Neural crest cell (in vitro differentiated cells): ENCODE results near the gene SNX21. TPM values are rescaled to one million over a fixed set of nuclear protein-coding genes. Genes with fewer than 3 reads are reported as not detected.
"Not testable (repeated sequence)": the region's sequence is repeated elsewhere in the genome, so short reads cannot be mapped to it uniquely, and the experiment has no call there.

Experiments
- DNase-seq: peaks from one replicate; pipeline ENCODE4 v3.0.0; 2021; ENCODE audit warnings: low read depth, mixed read lengths, low spot score
- H3K27ac Mint-ChIP-seq: one replicate; pipeline ENCODE4 v1.8.0; 2021; ENCODE audit warnings: mild to moderate bottlenecking, mixed read lengths; ENCODE audit not compliant: unreplicated experiment
- H3K27me3 Mint-ChIP-seq: 2 replicates; pipeline ENCODE4 v1.8.0; 2021; ENCODE audit warnings: low read depth, mild to moderate bottlenecking, mixed read lengths
- H3K36me3 Mint-ChIP-seq: 2 replicates; pipeline ENCODE4 v1.8.0; 2021; ENCODE audit warnings: low read depth, mild to moderate bottlenecking, mixed read lengths
- H3K4me1 Mint-ChIP-seq: 2 replicates; pipeline ENCODE4 v1.8.0; 2021; ENCODE audit warnings: mixed read lengths
- H3K4me3 Mint-ChIP-seq: one replicate; pipeline ENCODE4 v1.8.0; 2021; ENCODE audit warnings: mild to moderate bottlenecking, mixed read lengths
- H3K9me3 Mint-ChIP-seq: 2 replicates; pipeline ENCODE4 v1.8.0; 2021; ENCODE audit warnings: mixed read lengths
- CTCF ChIP-seq: fragments of 200-600 bp; sonication (generic); conservative IDR thresholded peaks from 2 replicates; pipeline ENCODE4 v1.5.0; 2021; ENCODE audit warnings: antibody characterized with exemption, mild to moderate bottlenecking
- total RNA-seq: library from RNA; stranded (reverse); gene quantifications from 2 replicates; pipeline ENCODE4 v1.2.1, GENCODE V29; 2021

Gene SNX21
- total RNA-seq, 1 donor from 2014 or later: 16.8 TPM

GRCh38 chr20:45827030-45827652 lies 6.5 kb upstream of the SNX21 start, which contains the start of gene TNNC2:
TSS of gene TNNC2 (minus strand) at chr20:45827312. CDS start at chr20:45827248, 64 bp downstream.
- Mint-ChIP-seq H3K9me3 (no peaks in the 10 kb centered on the region), H3K4me1 (peaks cover 10% of the 10 kb centered on the region), H3K27me3 (peaks cover 21% of the 10 kb centered on the region), H3K4me3 (no peak within 1 kb of the TSS), H3K36me3 (no peaks in the 10 kb centered on the region), H3K27ac (peak within 1 kb of the TSS; percentile 67)
- no peak for DNase-seq
- TF ChIP-seq CTCF: no peak

GRCh38 chr20:45827712-45828111 lies 5.9 kb upstream of the SNX21 start:
- no peak overlapping the region for H3K4me3 Mint-ChIP-seq
- H3K4me1 Mint-ChIP-seq: peaks cover 10% of the 10 kb centered on the region
- no peak for TF ChIP-seq CTCF
- no peak for DNase-seq
- no peak overlapping the region for H3K27ac Mint-ChIP-seq
- peaks cover 18% of the 10 kb centered on the region for H3K27me3 Mint-ChIP-seq
- no peaks in the 10 kb centered on the region for H3K9me3 Mint-ChIP-seq
- H3K36me3 Mint-ChIP-seq: no peaks in the 10 kb centered on the region

GRCh38 chr20:45828589-45828988 lies 5.0 kb upstream of the SNX21 start:
- Mint-ChIP-seq H3K27me3 (peaks cover 13% of the 10 kb centered on the region), H3K9me3 (no peaks in the 10 kb centered on the region), H3K36me3 (no peaks in the 10 kb centered on the region), H3K4me3 (no peak overlapping the region), H3K4me1 (peaks cover 19% of the 10 kb centered on the region), H3K27ac (no peak overlapping the region)
- TF ChIP-seq CTCF: no peak
- DNase-seq: no peak

- H3K4me3 Mint-ChIP-seq, H3K36me3 Mint-ChIP-seq, H3K27ac Mint-ChIP-seq, H3K27me3 Mint-ChIP-seq, H3K9me3 Mint-ChIP-seq, DNase-seq: not testable (repeated sequence)
- H3K4me1 Mint-ChIP-seq: peaks cover 18% of the 10 kb centered on the region
These were observed 3.9 kb upstream of the SNX21 start for GRCh38 chr20:45829673-45830106.

- Mint-ChIP-seq H3K27ac (peak overlapping the region; percentile 32), H3K27me3 (no peaks in the 10 kb centered on the region), H3K36me3 (no peaks in the 10 kb centered on the region), H3K4me3 (peak overlapping the region; percentile 86), H3K4me1 (peaks cover 31% of the 10 kb centered on the region), H3K9me3 (no peaks in the 10 kb centered on the region)
- no peak for DNase-seq
- TF ChIP-seq CTCF: no peak
These were observed 980 bp upstream of the SNX21 start for GRCh38 chr20:45832619-45833018.

GRCh38 chr20:45833883-45834796 lies 541 bp downstream of the SNX21 start:
- DNase-seq: peak; percentile 68
- no peaks in the 10 kb centered on the region for H3K36me3 Mint-ChIP-seq
- peaks cover 28% of the 10 kb centered on the region for H3K4me1 Mint-ChIP-seq
- no peak for TF ChIP-seq CTCF
- H3K27ac Mint-ChIP-seq: no peak overlapping the region
- peak overlapping the region; percentile 86 for H3K4me3 Mint-ChIP-seq
- no peaks in the 10 kb centered on the region for H3K27me3 Mint-ChIP-seq
- no peaks in the 10 kb centered on the region for H3K9me3 Mint-ChIP-seq
